HepG2 (cell line): ENCODE data around the gene IGFBP5. TPM values are rescaled to one million over a fixed set of nuclear protein-coding genes. Genes with fewer than 3 reads are reported as not detected.

Experiments
- ATAC-seq: fragments of 200-7000 bp; cut with Tn5 transposase; 3 replicates; pipeline ENCODE4 v1.9.1; 2020; ENCODE audit warnings: mild to moderate bottlenecking, moderate library complexity
- BruUV-seq: library from RNA; stranded (reverse); fragments of 400-500 nt; replicated peaks from 2 replicates; lab custom pipeline; 2021; lab: Mats Ljungman, UMichigan
- CTCF ChIA-PET: fragments of 300-600 bp; formaldehyde crosslinking; extraction: SDS; loops from one replicate; lab custom pipeline; 2021; ENCODE audit warnings: low total read pairs, inconsistent platforms, low intra/inter-chr PET ratio; lab: Yijun Ruan, JAX
- POLR2A ChIA-PET: fragments of 350-600 bp; sonication (Branson Sonifier 250); formaldehyde crosslinking; loops from one replicate; lab custom pipeline; 2020; ENCODE audit warnings: antibody characterized with exemption, inconsistent platforms; lab: Yijun Ruan, JAX
- DNase-seq: peaks from one replicate; pipeline ENCODE4 v3.0.0-alpha.2; 2015; ENCODE audit warnings: low spot score
- FAIRE-seq: peaks from 3 replicates; lab custom pipeline; 2011; peaks lifted over from hg19 to GRCh38; lab: Jason Lieb, UNC
- H2AFZ ChIP-seq: one replicate; pipeline ENCODE4 v1.6.1; 2011; ENCODE audit warnings: low read length, inconsistent platforms
- H3K27ac ChIP-seq: fragments of 300-600 bp; 3 replicates; pipeline ENCODE4 v1.8.0; 2011; ENCODE audit warnings: mixed run types, mild to moderate bottlenecking, mixed read lengths, low read length, inconsistent platforms; ENCODE audit not compliant: insufficient read depth; ENCODE audit errors: extremely low read length
- H3K27me3 ChIP-seq, 2 experiments: fragments of 200-600 bp in 1 of 2; 2 replicates in 1 of 2; 3 replicates in 1 of 2; pipeline versions ENCODE4 v1.6.0 to v1.8.0; 2011; ENCODE audit warnings: low read length in 2 of 2, mild to moderate bottlenecking in 2 of 2, moderate library complexity in 2 of 2, inconsistent platforms in 1 of 2; ENCODE audit not compliant: insufficient read depth in 2 of 2, control insufficient read depth in 1 of 2
- H3K36me3 ChIP-seq, 2 experiments: fragments of 200-600 bp in 1 of 2; replicated peaks in 1 of 2; 2 replicates in 1 of 2; 3 replicates in 1 of 2; pipeline versions ENCODE4 v1.5.1 to v1.8.0; 2011; ENCODE audit warnings: low read length in 2 of 2, inconsistent platforms in 1 of 2; ENCODE audit not compliant: insufficient read depth in 2 of 2, control insufficient read depth in 1 of 2
- H3K4me1 ChIP-seq: 2 replicates; pipeline ENCODE4 v1.5.1; 2012; ENCODE audit warnings: low read length, inconsistent platforms; ENCODE audit not compliant: insufficient read depth
- H3K4me2 ChIP-seq: 2 replicates; pipeline ENCODE4 v1.6.0; 2011; ENCODE audit warnings: low read depth, low read length, inconsistent platforms
- H3K4me3 ChIP-seq, 3 experiments: fragments of 200-600 bp in 1 of 3; sonication (generic), shearing (Covaris generic) in 1 of 3; replicated peaks in 1 of 3; 2 replicates each; pipeline ENCODE4 v1.5.1; 2011 to 2016; ENCODE audit warnings: low read length in 3 of 3, inconsistent platforms in 2 of 3, low read depth in 2 of 3, mild to moderate bottlenecking in 2 of 3, control low read depth in 1 of 3, mixed read lengths in 1 of 3; ENCODE audit not compliant: insufficient read depth in 1 of 3
- H3K79me2 ChIP-seq: one replicate; pipeline ENCODE4 v1.6.1; 2011; ENCODE audit warnings: low read length, inconsistent platforms; ENCODE audit not compliant: insufficient read depth
- H3K9ac ChIP-seq: 2 replicates; pipeline ENCODE4 v1.6.0; 2011; ENCODE audit warnings: mild to moderate bottlenecking, low read depth, low read length, inconsistent platforms; ENCODE audit not compliant: insufficient read depth
- H3K9me3 ChIP-seq: 2 replicates; pipeline ENCODE4 v1.5.1; 2012; ENCODE audit warnings: mild to moderate bottlenecking, low read length
- H4K20me1 ChIP-seq: 2 replicates; pipeline ENCODE4 v1.6.0; 2011; ENCODE audit warnings: inconsistent platforms, mild to moderate bottlenecking, low read length, moderate library complexity; ENCODE audit not compliant: insufficient read depth
- CREB1 ChIP-seq, 2 experiments: fragments of 450-650 bp in 1 of 2; IDR thresholded peaks; 2 replicates each; pipeline ENCODE4 v1.6.1; 2016 to 2017; ENCODE audit warnings: control low read depth in 1 of 2, mild to moderate bottlenecking in 1 of 2, missing compliant biosample characterization in 1 of 2, missing genetic modification characterization in 1 of 2
- FOXC1 ChIP-seq: sonication (generic); formaldehyde crosslinking; IDR thresholded peaks from 2 replicates; pipeline ENCODE4 v1.8.0; 2022; ENCODE audit warnings: mild to moderate bottlenecking, missing genetic modification reagents, borderline replicate concordance
- GFI1 ChIP-seq: sonication (generic); formaldehyde crosslinking; IDR thresholded peaks from 2 replicates; pipeline ENCODE4 v1.5.0; 2020; ENCODE audit warnings: missing genetic modification reagents, mild to moderate bottlenecking, borderline replicate concordance
- HNRNPL ChIP-seq: fragments of 200-400 bp; formaldehyde crosslinking; IDR thresholded peaks from 2 replicates; pipeline ENCODE4 v1.6.1; 2017; ENCODE audit warnings: mild to moderate bottlenecking, low read depth, low read length
- KIAA2018 ChIP-seq: sonication (generic); formaldehyde crosslinking; IDR thresholded peaks from 2 replicates; pipeline ENCODE4 v1.5.0; 2020; ENCODE audit warnings: mild to moderate bottlenecking, missing genetic modification reagents, borderline replicate concordance
- KMT2A ChIP-seq: sonication (generic); formaldehyde crosslinking; IDR thresholded peaks from 2 replicates; pipeline ENCODE4 v1.4.0; 2020; ENCODE audit warnings: missing genetic modification reagents
- MAZ ChIP-seq, 2 experiments: sonication (generic) in 1 of 2; formaldehyde crosslinking in 1 of 2; IDR thresholded peaks; 2 replicates each; pipeline versions ENCODE4 v1.5.0 to v1.6.1; 2012 to 2020; ENCODE audit warnings: low read depth in 2 of 2, mild to moderate bottlenecking in 2 of 2, borderline replicate concordance in 1 of 2, improper control_type of control experiment in 1 of 2, low read length in 1 of 2, missing genetic modification reagents in 1 of 2, moderate library complexity in 1 of 2
- MIER3 ChIP-seq: IDR thresholded peaks from 2 replicates; pipeline ENCODE4 v1.6.1; 2016; ENCODE audit warnings: missing compliant biosample characterization, borderline replicate concordance
- PBX2 ChIP-seq: IDR thresholded peaks from 2 replicates; pipeline ENCODE4 v1.6.1; 2016; ENCODE audit warnings: control low read depth
- ZBTB7A ChIP-seq: sonication (generic); formaldehyde crosslinking; IDR thresholded peaks from 2 replicates; pipeline ENCODE4 v1.8.0; 2022; ENCODE audit warnings: mild to moderate bottlenecking, missing genetic modification reagents
- ZNF232 ChIP-seq: sonication (generic); formaldehyde crosslinking; IDR thresholded peaks from 2 replicates; pipeline ENCODE4 v1.4.0; 2020; ENCODE audit warnings: missing genetic modification reagents, borderline replicate concordance
- ZNF331 ChIP-seq: sonication (generic); formaldehyde crosslinking; IDR thresholded peaks from 2 replicates; pipeline ENCODE4 v1.4.0; 2020; ENCODE audit warnings: missing genetic modification reagents
- ZNF577 ChIP-seq: sonication (generic); formaldehyde crosslinking; IDR thresholded peaks from 2 replicates; pipeline ENCODE4 v1.4.0; 2020; ENCODE audit warnings: mild to moderate bottlenecking, low read depth, missing genetic modification reagents, borderline replicate concordance
- ZNF670 ChIP-seq: sonication (generic); formaldehyde crosslinking; IDR thresholded peaks from 2 replicates; pipeline ENCODE4 v1.8.0; 2022; ENCODE audit warnings: mild to moderate bottlenecking, missing genetic modification reagents, borderline replicate concordance
- WGBS: methylation state at CpG from one replicate; pipeline ENCODE4 v1.1.6; 2017; ENCODE audit warnings: low lambda C conversion rate; 5-methylcytosine and 5-hydroxymethylcytosine counted together
- in situ Hi-C: cut with HindIII; loops from 2 replicates; pipeline ENCODE4 v1.10.0; 2017; ENCODE audit warnings: low pct_unique_long_range_greater_than_20kb; ENCODE audit not compliant: extremely low pct_ligation_motif_present
- intact Hi-C: fragments of 100-400 bp; cut with micrococcal nuclease; formaldehyde crosslinking; loops from one replicate; pipeline ENCODE4 v1.10.0; 2022; ENCODE audit not compliant: unreplicated experiment
- polyA plus RNA-seq, 8 experiments: library from polyadenylated mRNA; depleted of rRNA in 3 of 8; stranded (reverse) in 7 of 8; unstranded in 1 of 8; fragments of >200 nt; fragmentation: Illumina TruSeq in 4 of 8; extraction: Trizol in 4 of 8; gene quantifications; 2 replicates each; pipeline versions ENCODE4 v1.2.1 to v1.2.3, GENCODE V29; 2011 to 2016; ENCODE audit warnings: low read depth in 4 of 8, missing spikeins in 1 of 8, mixed read lengths in 1 of 8; ENCODE audit not compliant: insufficient read depth in 1 of 8
- total RNA-seq, 5 experiments: library from RNA; depleted of rRNA; stranded (reverse); fragments of >200 nt; fragmentation: Illumina TruSeq; extraction: Trizol; gene quantifications; 2 replicates each; pipeline ENCODE4 v1.2.3, GENCODE V29; 2016; ENCODE audit warnings: low read depth in 1 of 5
- TF ChIP-seq, protein P1 (sequence below): sonication (generic); formaldehyde crosslinking; IDR thresholded peaks from 2 replicates; pipeline ENCODE4 v1.4.0; 2020; ENCODE audit warnings: missing genetic modification reagents, low read depth, mild to moderate bottlenecking, borderline replicate concordance

Gene IGFBP5
- total and polyA plus RNA-seq, 2 of the 13 experiments (the other 11 are each of a cell fraction or from before 2014, with no cell fraction given), result 0.15 TPM; not detected in 1

DNA sequence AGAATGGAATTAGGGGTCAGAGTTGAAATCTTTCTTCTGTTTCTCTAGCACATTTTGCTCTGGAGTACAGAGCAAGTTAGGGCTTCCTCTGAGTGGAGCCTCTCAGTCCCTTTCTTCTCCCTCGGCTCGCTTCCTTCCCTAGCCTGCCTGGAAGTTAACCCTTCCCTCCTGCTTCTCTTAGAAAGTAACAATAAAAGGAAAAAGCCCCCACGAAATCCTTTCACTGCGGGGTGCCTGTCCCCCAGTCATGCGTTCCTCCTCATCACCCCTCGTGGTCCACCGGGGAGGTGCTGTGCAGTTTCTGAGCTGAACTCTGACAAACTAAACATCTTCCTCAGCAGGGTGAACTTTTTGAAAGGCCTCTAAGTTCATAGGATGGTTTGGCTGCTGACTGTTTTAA is 60.2 kb downstream of the IGFBP5 start:
- H3K36me3 ChIP-seq, result no peaks in the 10 kb centered on the region
- H2AFZ ChIP-seq, result no peak overlapping the region
- H3K27ac ChIP-seq, result no peak overlapping the region
- no peaks in the 10 kb centered on the region for H3K79me2 ChIP-seq
- FAIRE-seq (no peak), DNase-seq (no peak), ATAC-seq (no peak)
- intact Hi-C loops, result no loop called here
- CTCF ChIA-PET, result no interaction called here
- in situ Hi-C loops, result no loop called here
- no peaks in the 10 kb centered on the region for H4K20me1 ChIP-seq
- WGBS, result 25% methylated on average over 7 of the region's 7 CpGs
- no peaks in the 10 kb centered on the region for H3K9me3 ChIP-seq
- H3K4me2 ChIP-seq, result no peak overlapping the region
- POLR2A ChIA-PET, result no interaction called here
- no TSS peak for BruUV-seq
- H3K4me3 ChIP-seq, result no peak overlapping the region
- peaks cover 8 to 59% of the 10 kb centered on the region in 2 experiments; a peak in 4 of 5 replicates for H3K27me3 ChIP-seq
- H3K9ac ChIP-seq, result no peak overlapping the region
- H3K4me1 ChIP-seq, result peaks cover 45% of the 10 kb centered on the region
- no peak for TF ChIP-seq MIER3
- no peak for TF ChIP-seq ZNF331 (CRISPR knock-in tag)
- TF ChIP-seq, protein P1, sequence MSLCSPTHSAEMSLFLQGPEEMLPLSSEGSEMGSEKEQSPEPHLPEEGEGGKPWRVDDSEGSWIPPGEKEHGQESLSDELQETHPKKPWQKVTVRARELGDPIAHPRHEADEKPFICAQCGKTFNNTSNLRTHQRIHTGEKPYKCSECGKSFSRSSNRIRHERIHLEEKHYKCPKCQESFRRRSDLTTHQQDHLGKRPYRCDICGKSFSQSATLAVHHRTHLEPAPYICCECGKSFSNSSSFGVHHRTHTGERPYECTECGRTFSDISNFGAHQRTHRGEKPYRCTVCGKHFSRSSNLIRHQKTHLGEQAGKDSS (CRISPR knock-in tag), result no peak
- TF ChIP-seq KMT2A, result no peak
- no peak for TF ChIP-seq ZNF232 (CRISPR knock-in tag)
- TF ChIP-seq PBX2 (CRISPR knock-in tag), result no peak
- TF ChIP-seq HNRNPL, result no peak
- TF ChIP-seq MAZ (IDR thresholded peaks at IDR 0.05; ENCODE audit: borderline replicate concordance, low read depth, low read length), result no peak
- TF ChIP-seq MAZ (CRISPR knock-in tag; IDR thresholded peaks at IDR 0.05; ENCODE audit: low read depth), result no peak
- no peak for TF ChIP-seq FOXC1 (CRISPR knock-in tag)
- TF ChIP-seq ZBTB7A (CRISPR knock-in tag), result no peak
- TF ChIP-seq GFI1 (CRISPR knock-in tag), result no peak
- no peak for TF ChIP-seq KIAA2018 (CRISPR knock-in tag)
- no peak for TF ChIP-seq ZNF670 (CRISPR knock-in tag)
- TF ChIP-seq ZNF577, result no peak
- TF ChIP-seq CREB1 (IDR thresholded peaks at IDR 0.05), result no peak
- TF ChIP-seq CREB1 (CRISPR knock-in tag; IDR thresholded peaks at IDR 0.05), result no peak
